HG02623 (cell line): ENCODE results near the gene NKX1-1.

Experiments
- ATAC-seq: cut with Tn5 transposase; IDR thresholded peaks from one replicate; pipeline ENCODE4 v1.9.1; 2021; ENCODE audit warnings: moderate library complexity; ENCODE audit not compliant: unreplicated experiment

Gene NKX1-1

DNA sequence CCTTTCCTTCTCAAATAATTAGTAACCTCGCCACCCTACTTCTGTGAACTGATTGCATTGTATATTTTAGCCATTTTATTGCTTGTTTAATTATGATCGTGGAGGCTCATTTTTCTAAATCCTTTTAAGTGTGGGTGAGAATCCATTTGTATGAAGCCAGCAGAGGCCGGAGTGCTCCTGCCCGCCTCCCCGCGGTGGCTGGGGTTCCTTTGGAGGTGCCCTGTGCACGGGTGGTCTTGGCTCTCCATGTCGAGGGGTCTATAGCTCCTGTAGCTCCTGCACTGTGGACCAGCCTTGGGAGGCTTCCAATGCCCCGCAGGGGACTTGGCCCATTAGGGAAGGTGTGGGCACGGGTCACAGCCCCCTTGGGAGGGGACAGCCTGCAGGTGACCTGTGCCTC is 44.2 kb downstream of the NKX1-1 start:
- ATAC-seq = no peak

DNA sequence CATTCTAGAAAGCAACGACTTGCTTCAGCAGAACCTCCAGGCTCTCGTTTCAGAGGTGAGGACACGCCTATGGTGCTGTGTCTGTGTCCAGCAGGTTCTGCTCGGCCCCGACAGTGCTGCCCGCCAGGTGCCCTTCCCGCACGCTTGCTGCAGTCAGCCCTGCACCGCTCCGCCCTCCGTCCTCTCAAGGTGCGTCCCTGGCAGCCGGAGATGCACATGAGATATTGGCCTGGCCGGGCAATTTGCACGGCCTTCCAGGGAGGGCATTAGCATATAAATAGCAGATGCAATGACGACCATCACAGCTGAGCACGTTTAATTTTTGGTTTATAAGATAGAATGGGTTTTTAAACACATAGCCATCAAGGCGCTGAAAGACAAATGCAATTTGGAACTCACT is 44.8 kb downstream of the NKX1-1 start:
- ATAC-seq = no peak

DNA sequence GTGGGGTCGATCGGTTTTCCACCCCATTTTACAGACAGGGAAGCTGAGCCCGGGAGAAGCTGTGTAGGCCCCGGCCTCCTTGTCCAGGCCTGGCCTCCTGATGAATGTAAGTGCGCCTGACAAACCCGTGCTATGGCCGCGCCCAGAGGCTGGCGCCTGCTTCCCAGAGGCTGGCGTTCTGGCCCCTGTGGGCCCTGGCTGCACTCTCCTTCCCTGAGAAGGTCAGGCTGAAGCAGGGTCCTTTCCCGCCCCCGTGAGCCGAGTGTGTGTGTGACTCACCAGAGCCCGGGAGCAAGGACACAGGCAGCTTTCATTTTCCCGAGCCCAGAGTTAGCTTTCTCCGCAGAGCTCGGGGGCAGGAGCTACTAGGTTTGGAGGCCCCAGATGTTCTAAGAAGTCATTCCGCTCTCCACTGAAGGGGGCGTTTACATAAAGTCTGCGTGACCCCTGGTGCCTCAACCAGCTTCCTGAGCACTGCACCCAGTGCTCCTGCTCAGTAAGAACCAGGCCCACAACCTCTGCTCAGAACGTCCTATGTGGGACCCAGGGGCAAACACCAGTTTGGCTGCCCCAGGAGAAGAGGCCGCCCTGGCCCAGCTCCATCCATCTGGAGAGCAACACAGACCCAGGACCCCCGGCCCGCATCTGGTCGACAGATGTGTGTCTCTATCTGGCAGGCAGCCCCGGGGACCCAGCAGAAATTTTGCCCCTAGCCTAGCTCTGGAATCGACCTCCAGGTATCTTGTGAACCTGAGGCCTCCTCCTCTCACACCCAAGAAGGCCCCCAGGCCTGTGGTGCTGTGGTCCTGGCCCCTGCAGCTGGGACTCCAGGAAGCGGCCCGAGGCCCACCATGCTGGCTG is 45.6 kb downstream of the NKX1-1 start:
- no peak for ATAC-seq

DNA sequence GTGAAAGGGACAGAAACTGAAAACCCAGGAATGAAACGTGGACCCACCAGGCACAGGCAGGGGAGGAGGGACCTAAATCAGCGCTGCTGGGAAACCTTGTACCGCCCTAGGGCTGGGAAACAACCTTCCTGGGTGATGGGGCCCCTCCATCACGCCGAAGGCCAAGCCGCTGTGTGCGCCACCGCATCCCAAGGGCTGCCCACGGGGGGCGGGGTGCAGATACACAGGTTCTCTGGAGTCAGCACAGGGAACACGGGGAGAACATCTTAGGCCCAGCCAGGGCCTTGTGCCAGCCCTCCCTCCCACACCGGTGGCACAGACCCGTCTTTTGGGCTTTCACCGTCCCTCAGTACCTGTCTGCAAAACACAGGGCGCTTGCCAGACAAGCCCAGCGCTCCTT is 46.3 kb downstream of the NKX1-1 start:
- ATAC-seq = no peak

DNA sequence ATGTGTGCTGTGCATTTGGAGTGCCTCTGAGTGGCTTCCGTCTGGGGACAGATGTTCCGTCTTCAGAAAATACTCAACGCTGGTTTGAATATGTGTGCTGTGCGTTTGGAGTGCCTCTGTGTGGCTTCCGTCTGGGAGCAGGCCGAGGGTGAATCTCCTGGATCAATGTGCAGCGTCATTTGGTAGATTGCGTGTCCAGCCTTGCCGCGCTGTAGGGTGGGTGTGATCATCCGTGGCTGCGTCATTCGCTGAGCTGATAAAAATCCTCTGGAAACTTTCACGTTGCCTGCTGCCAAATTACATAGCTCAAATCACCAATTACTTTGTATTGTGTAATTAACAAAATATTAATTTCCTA is 47.1 kb downstream of the NKX1-1 start:
- ATAC-seq = no peak

DNA sequence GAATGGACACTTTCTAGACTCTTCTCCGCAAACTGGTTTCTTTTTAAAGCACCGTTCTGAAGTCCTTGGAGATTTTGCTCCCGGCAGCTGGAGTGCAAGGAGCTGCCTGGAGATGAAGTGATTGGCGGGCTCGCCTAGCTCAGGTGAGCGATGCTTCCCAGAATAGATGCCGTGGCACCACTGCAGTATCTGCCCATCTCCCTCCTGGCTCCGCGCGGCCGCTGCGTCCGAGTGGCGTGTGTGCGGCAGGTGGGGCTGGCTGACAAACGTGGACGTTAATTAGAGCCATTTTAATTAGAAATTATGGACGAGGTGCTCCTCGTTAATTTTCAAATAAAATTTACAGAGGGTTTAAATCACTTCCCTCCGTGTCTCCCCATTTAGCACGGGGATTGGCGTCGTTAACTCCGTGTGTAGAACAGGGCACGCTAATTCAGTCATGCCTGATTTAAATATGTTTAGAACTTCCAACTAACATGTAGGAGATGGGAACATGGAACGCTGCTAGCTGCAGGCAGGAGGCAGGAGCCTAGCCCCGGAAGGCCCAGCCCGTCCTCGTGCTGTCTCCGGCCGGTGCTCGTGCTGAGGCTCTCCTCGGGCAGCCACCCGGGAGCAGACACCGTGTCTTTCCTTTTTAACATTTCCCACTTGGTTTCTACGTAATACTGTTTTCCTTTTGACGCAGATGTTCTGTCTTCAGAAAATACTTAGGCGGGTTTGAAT is 47.7 kb downstream of the NKX1-1 start:
- no peak for ATAC-seq

DNA sequence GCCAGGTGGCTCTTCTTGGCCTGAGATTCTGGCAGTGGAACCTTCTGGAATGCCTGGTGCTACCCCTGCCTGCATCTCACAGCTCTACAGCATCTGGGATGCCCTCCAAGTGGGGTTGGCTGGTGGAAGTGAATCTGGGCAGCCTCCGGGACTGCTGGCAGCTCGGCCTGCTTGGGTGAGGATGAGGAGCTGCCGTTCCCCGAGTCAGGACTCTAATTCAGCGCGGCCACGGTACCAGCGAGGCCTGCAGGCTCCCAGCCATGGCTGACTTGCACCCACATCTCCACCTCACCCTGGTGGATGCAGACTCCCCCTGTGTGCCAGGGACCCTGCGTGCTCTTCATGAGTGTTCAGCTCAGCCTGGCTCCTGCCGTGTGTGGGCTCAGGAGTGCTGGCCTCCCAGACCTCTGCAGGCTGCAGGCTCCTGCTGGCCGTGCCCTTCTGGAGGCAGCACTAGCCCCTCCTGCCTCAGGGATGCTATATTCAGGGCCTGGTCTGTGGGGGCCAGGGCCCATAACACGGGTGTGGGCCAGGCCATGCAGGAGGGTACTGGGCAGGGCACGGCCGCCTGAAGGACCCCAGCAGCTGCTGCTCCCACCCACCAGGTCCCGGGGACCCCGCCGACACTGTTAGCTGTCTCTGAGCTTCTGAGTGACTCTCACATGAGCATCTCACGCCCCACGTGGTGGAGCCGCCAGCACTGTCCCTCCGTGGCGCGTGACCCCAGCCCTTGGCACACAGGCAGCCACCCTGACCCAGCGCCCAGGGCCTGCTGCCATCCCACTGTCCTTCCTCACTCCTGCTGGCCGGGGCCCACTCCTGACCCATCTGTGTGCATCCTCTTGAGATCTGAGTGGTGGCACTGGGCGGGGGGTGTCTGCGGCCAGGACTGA is 48.6 kb downstream of the NKX1-1 start:
- no peak for ATAC-seq

DNA sequence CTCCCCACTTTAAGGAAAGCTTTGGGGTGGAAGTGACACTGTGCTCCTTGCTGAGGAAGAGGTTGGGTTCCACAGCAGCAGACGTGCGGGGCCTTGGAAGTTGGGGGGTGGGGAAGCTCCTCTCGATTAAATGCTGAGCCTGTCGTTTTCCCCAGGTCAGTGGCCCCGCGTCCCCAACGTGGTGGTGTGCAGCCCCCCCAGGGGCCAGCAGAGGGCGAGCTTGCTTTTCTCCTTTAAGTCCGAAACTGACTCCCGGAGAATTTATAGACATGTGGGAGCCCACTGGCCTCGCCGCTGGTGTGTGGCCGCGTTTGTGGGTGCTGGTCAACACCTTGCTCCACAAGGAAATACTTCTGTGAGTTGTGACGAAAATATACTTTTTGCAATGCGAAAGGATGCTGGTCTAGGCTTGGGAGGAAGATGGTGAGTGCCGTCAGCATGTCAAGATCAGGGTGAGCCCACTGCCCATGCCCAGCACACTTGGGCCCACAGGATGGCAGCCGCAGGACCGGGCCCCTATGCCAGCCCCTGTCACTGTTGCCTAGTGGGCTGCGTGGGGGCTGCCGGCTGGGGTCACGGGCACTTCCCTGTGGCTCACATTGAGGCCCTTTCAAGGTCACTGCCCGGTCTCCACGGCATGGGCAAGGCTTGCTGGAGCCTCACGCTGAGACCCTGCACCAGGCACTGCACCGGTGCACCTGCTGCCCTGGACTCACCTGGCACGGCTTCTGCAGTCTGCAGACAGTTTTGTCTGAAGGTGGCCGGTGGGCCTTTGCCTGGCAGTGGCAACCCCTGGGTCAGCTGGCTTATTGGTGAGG is 49.9 kb downstream of the NKX1-1 start:
- no peak for ATAC-seq

DNA sequence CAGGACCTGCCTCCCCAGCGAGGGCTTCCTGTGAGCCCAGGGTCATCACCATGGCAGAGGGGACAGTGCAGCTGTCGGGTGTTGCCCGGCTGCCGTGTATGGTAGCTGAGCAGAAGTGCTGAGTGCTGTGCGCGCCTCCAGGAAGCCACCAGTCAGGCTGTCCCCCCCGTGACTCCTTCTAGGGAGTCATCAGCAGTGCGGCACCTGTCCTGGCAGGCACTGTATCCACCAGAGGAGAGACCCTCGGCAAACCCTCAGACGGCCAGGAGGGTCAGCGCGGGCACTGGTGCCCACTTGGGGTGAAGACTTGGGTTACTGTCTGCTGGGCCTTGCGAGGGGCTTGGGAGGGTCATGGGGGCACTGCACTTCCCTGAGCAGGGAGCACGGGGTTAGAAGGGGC is 50.9 kb downstream of the NKX1-1 start:
- no peak for ATAC-seq

DNA sequence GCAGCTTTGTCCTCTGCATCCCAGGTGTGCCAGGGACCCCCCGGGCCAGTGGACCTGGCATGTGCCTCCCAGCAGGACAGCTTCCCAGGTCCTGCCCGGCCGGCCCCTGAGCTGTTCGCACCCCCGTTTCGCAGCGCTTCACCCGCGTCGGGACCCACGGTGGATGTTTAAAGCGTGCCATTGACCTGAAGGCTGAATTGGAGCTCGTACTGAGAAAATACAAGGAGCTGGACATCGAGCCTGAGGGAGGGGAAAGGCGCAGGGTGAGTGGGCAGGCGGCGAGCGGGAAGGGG is 51.3 kb downstream of the NKX1-1 start:
- no peak for ATAC-seq

DNA sequence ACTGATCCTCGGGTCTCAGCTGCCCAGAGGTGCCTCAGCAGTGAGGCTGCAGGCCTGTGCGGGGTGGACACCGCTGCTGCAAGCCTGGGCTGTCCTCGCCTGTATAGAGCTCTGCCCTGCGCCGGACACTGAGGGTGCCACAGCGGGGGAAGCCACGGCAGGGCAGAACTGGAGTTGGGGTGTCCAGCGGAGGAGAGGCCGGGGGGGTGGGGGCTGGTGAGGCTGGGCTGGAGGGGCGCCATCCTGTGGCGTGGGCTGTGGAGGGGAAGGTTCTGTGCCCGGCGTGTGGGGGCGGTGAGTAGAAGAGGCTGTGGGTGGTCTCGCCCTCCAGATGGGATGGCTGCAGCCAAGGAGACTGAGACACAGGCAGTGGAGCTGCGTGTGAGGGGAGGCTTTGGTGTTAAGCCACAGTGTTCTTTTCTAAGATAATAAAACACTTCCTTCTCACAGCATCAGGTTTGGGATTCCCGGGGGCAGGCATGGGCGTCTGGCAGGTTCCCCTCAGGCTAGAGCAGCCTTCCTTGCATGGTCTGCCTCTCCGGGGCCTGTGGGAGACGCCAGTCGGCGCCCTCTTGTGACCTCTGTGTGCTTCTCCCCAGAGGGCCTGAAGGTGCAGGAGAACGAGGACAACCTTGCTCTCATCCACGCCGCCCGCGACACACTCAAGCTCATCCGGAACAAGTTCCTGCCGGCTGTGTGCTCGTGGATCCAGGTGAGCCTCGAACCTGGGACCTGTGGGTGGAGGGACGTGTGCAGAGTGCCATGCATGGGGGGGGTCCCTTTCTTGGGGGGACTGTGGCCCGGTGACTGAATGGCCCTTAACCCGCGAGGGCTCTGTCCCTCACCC is 51.9 kb downstream of the NKX1-1 start:
- ATAC-seq = no peak

DNA sequence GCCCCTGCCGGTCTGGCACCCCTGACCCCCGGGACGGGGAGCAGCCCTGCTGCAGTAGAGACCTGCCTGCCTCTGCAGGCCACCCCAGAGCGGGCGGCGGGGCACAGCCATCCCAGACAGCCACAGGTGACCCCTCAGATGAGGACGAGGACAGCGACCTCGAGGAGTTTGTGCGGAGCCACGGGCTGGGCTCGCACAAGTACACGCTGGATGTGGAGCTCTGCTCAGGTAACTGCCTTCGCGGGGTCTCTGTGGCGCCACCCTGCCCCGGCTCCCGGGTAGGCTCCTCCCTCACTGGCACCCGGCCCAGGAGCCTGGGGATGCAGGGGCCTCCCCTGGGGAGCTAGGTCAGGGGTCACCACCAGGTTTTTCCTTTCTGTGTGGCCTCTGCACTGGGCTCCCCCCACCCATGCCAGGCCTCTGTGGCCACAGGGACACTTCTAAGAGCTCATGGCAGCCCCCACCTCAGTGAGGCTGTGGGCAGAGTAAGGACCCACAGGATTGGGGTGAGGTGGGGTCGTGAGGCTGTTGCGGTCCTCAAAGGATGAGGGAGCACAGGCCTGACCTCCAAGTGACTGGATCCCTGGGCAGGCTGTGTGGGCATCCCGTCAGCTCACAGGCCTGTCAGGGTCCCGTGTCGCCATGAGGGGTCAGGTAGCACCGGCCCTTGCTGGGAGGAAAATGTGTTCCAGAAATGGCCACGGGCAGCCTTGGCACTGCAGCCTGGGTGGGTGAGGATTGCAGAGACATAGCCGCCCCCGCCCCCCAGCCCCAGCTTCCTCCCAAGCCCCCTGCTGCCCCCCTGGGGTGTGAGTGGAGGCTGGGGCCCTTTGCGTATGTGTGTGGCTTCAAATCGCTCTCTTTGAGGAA is 52.8 kb downstream of the NKX1-1 start:
- ATAC-seq = no peak
